Esophagus (tissue), 2 donors: ENCODE measurements around the gene COL1A2. TPM values are rescaled to one million over a fixed set of nuclear protein-coding genes. Genes with fewer than 3 reads are reported as not detected.

Experiments used
- H3K27ac ChIP-seq, 2 donors: one replicate each; pipeline ENCODE4 v1.5.1; 2013; ENCODE audit warnings: low read depth in 2 of 2, mild to moderate bottlenecking in 2 of 2, inconsistent platforms in 1 of 2, low read length in 1 of 2, moderate library complexity in 1 of 2
- H3K27me3 ChIP-seq, 2 donors: one replicate each; pipeline ENCODE4 v1.6.1; 2013; ENCODE audit warnings: low read length in 2 of 2, control low read depth in 1 of 2, mild to moderate bottlenecking in 1 of 2; ENCODE audit not compliant: insufficient read depth in 2 of 2, control insufficient read depth in 1 of 2
- H3K36me3 ChIP-seq, 2 donors: one replicate each; pipeline ENCODE4 v1.6.1; 2013; ENCODE audit warnings: low read length in 1 of 2; ENCODE audit not compliant: control insufficient read depth in 2 of 2, insufficient read depth in 2 of 2
- H3K4me1 ChIP-seq, 2 donors: one replicate each; pipeline ENCODE4 v1.6.1; 2013; ENCODE audit warnings: low read length in 1 of 2; ENCODE audit not compliant: control insufficient read depth in 2 of 2, insufficient read depth in 2 of 2
- H3K4me3 ChIP-seq, 2 donors: one replicate each; pipeline ENCODE4 v1.5.1; 2013; ENCODE audit warnings: low read length in 2 of 2, mild to moderate bottlenecking in 2 of 2, low read depth in 1 of 2, moderate library complexity in 1 of 2
- H3K9me3 ChIP-seq, 2 donors: one replicate each; pipeline ENCODE4 v1.6.1; 2013; ENCODE audit warnings: mild to moderate bottlenecking in 2 of 2, low read depth in 1 of 2, low read length in 1 of 2, moderate library complexity in 1 of 2; ENCODE audit not compliant: control insufficient read depth in 2 of 2, insufficient read depth in 1 of 2
- WGBS, 2 donors: extraction: QIAGEN DNeasy Blood & Tissue Kit; methylation state at CpG; one replicate each; pipeline ENCODE4 v1.1.7; 2013; 5-methylcytosine and 5-hydroxymethylcytosine counted together
- polyA plus RNA-seq, 2 donors: library from polyadenylated mRNA; stranded (reverse); fragments of 200-250 nt; gene quantifications; one replicate each; pipeline ENCODE4 v1.2.3, GENCODE V29; 2013
- donor health status: healthy with polysubstance abuse.
- donor health status: Bipolar disorder and iron deficiency.

Gene COL1A2
- polyA plus RNA-seq, 2 donors, result 13.4 to 26.4 TPM

DNA sequence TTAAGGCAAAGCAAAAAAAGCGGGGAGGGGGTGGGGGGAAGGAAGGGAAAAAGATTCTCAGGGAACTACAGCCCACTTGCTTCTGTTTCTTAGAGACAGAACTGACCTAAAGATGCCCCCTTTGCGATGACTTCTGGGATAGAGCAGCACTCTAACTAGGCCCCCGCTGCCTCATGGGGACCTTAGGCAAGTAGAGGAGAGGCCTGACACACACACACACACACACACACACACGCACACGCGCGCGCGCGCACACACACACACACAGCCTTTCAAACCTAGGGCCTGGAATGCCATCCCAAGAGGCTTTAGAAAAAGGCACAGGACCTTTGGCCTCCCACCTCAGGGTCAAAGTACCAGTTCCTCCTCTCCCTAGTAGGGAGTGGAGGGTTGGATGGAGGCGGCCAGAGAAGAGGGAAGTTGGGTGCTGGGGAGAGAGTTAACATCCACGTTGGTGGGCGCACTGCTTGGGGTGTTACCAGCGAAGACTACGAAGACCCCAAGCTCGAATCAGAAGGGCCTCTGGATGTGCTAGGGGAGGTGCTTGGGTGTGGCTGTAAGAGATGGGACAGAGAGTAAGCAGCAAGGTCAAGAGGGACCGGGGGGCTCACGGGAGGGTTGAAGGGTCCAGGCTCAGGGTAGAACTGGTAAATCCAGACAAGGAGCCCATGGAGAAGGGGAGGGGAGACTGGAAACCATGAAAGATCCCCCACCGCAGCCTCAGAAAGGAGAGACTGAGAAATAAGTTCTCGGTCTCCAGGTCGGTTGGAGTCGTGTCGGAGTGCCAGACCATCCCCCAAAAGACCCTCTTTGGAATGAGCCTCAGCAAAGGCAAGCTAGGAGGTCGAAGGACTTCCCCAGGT is 1.2 kb upstream of the COL1A2 start:
- Histone ChIP-seq H3K9me3 (no peaks in the 10 kb centered on the region), H3K27me3 (no peaks in the 10 kb centered on the region), H3K4me3 (no peak overlapping the region), H3K4me1 (no peaks in the 10 kb centered on the region), H3K36me3 (no peaks in the 10 kb centered on the region), H3K27ac (peak overlapping the region; percentile 80 to 88)
- 53 to 65% methylated on average over 17 to 24 of the region's 24 CpGs for WGBS, 2 donors

DNA sequence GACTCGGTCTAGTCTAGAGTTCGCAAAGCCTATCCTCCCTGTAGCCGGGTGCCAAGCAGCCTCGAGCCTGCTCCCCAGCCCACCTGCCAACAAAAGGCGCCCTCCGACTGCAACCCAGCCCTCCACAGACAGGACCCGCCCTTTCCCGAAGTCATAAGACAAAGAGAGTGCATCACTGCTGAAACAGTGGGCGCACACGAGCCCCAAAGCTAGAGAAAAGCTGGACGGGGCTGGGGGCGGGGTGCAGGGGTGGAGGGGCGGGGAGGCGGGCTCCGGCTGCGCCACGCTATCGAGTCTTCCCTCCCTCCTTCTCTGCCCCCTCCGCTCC is 622 bp upstream of the COL1A2 start:
- no peaks in the 10 kb centered on the region for H3K4me1 ChIP-seq
- H3K27ac ChIP-seq, result peak overlapping the region; percentile 80 to 88
- H3K4me3 ChIP-seq, result peak overlapping the region in 1 of 2 donors; percentile 46
- 11 to 19% methylated on average over 19 of the region's 19 CpGs for WGBS, 2 donors
- H3K27me3 ChIP-seq, result no peaks in the 10 kb centered on the region
- H3K9me3 ChIP-seq, result no peaks in the 10 kb centered on the region
- no peaks in the 10 kb centered on the region for H3K36me3 ChIP-seq

DNA sequence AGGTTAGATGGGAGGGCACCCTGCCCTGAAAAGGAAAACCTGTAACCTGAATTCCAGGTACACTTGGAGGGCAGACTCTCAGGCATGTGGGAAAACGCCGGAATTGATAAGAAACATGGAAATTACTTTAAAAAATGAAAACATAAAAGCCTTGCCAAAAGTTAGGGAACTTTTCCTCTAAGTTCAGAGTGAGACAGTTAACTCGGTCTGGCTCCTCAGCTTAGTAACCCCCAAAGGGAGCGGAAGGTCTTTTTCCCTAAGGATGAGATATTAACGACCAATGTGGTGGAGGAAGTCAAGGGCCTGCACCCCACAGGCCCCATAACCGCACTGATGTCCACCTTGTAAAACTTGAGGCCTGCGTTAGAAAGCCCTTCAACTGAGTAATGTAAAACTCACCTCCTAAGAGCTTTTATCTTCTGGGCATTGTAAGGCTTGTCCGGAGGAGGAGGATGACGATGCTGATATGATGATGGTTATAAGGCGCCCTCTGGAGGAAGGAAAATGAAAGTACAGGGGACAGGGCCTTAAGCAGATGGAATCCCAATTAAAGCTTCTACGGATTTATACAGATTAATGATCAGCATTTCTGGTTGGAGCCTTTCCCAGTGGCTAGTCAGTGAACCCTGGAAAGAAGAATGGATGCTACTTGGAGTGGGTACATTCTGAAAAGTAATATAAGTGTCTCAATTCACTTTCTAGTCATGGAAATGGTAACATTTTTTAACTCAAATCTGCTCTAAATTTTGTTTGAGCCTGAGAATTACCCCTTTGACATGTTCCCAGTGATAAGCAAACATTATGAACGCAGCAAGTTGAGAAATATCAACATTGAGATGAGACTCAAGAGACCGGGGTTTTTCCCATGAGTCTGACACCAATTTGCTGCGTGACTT is 694 bp downstream of the COL1A2 start:
- peak overlapping the region; percentile 46 for H3K4me3 ChIP-seq
- no peaks in the 10 kb centered on the region for H3K9me3 ChIP-seq
- WGBS, 2 donors, result 18 to 21% methylated on average over 14 of the region's 14 CpGs
- H3K27ac ChIP-seq, result peak overlapping the region; percentile 80 to 88
- H3K27me3 ChIP-seq, result no peaks in the 10 kb centered on the region
- no peaks in the 10 kb centered on the region for H3K36me3 ChIP-seq
- no peaks in the 10 kb centered on the region for H3K4me1 ChIP-seq

DNA sequence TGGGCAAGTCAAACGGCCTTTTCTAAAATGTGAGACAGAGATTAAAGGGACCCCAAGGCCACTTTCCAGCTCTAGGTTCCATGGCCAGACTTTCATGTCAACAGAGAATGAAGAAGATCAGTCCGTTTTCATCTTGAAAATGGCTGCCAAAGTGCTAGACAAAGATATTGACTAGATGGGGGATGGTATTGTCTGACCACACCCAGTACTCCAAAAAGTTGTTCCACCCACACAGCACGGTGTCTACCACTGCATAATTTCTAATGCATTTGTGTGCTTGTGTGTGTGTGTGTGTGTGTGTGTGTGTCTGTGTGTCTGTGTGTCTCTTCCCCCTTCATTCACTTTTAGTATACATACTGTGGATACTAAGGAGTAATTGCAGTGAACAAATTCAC is 1.3 kb downstream of the COL1A2 start:
- Histone ChIP-seq H3K27ac (peak overlapping the region; percentile 28 to 69), H3K36me3 (no peaks in the 10 kb centered on the region), H3K4me3 (peak overlapping the region in 1 of 2 donors; percentile 46), H3K9me3 (no peaks in the 10 kb centered on the region), H3K27me3 (no peaks in the 10 kb centered on the region), H3K4me1 (no peaks in the 10 kb centered on the region)
- 25 to 27% methylated on average over 3 of the region's 3 CpGs for WGBS, 2 donors

DNA sequence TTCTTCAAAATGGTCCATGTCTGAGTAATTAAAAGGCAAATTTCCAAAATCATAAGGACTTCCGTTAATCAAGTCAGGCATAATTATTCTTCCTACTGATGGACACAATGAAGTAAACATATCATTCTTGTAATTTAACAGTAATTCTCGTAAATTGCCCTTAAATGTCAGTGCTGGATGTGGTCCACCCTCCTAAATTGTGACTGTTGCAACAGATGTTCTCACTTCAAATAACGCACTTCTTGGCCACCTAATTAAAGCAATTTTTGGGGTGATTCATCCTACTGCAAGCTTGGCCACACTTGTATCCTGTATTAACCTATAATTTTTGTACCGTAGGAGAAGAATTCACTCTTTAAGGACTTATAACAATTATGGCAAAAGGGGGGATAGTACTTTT is 1.9 kb downstream of the COL1A2 start:
- no peaks in the 10 kb centered on the region for H3K4me1 ChIP-seq

DNA sequence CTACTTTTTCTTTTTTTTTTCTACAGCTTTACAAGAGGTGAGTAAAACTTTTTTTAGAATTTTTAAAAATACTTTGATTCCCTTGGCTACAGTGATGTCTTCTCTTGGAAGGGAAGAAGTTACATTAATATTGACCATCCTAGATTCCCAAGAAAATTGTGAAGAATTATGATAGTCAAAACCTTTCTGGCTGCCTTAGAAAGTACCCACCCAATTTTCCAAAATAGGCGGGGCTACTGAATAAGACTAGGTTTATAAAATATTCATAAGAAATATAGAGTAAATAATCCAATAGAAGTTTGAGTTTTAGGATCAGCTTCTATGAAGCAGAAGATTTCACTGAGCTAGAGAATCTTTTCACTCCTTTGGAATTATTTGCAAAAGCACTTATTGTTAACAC is 3.0 kb downstream of the COL1A2 start:
- Histone ChIP-seq H3K27me3 (no peaks in the 10 kb centered on the region), H3K9me3 (no peaks in the 10 kb centered on the region), H3K27ac (no peak overlapping the region), H3K4me3 (no peak overlapping the region), H3K4me1 (no peaks in the 10 kb centered on the region), H3K36me3 (no peaks in the 10 kb centered on the region)
- WGBS, 2 donors, result 45 to 53% methylated on average over 1 of the region's 1 CpG

More for the DNA sequence above, 1.9 kb downstream of the COL1A2 start:
- Histone ChIP-seq H3K27ac (peak overlapping the region in 1 of 2 donors; percentile 28), H3K27me3 (no peaks in the 10 kb centered on the region), H3K4me3 (peak overlapping the region in 1 of 2 donors; percentile 46), H3K9me3 (no peaks in the 10 kb centered on the region), H3K36me3 (no peaks in the 10 kb centered on the region)
- 57 to 67% methylated on average over 4 of the region's 4 CpGs for WGBS, 2 donors

DNA sequence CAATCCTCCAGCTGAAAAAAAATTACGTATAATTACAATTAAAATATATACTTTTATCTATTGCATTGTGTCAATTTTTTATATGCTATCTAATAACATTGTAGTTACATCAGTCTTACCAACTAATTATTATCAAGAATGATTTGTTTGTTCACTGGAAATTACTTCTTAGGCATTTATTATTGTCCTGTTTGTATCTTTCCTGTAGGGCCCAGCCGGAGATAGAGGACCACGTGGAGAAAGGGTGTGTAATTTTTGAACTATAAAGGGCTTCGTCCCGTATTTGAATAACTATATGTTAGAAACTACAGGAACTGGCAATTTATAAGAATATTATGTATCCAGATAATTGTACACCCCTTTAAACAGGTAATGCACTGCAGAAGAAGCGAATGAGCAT is 4.1 kb downstream of the COL1A2 start:
- Histone ChIP-seq H3K36me3 (no peaks in the 10 kb centered on the region), H3K9me3 (no peaks in the 10 kb centered on the region), H3K4me1 (no peaks in the 10 kb centered on the region), H3K4me3 (no peak overlapping the region), H3K27me3 (no peaks in the 10 kb centered on the region), H3K27ac (no peak overlapping the region)
- 69 to 71% methylated on average over 6 of the region's 6 CpGs for WGBS, 2 donors

DNA sequence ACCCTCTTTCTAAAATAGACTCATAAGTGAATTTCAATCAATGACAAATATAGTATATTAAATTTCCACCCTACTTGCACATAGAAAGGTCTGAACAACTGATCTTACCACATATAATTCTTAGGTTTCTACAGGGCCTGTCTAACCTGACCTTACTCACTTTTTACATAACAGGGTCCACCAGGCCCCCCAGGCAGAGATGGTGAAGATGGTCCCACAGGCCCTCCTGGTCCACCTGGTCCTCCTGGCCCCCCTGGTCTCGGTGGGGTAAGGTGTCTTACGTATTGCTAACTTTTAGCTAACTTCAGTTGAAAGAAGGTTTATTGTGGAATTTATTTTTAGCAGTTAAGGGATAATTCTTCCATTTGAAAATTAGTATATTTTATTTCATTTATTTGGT is 5.3 kb downstream of the COL1A2 start:
- no peaks in the 10 kb centered on the region for H3K27me3 ChIP-seq
- WGBS, 2 donors, result 77 to 82% methylated on average over 2 of the region's 2 CpGs
- H3K36me3 ChIP-seq, result no peaks in the 10 kb centered on the region
- H3K9me3 ChIP-seq, result no peaks in the 10 kb centered on the region
- H3K27ac ChIP-seq, result no peak overlapping the region
- H3K4me1 ChIP-seq, result no peaks in the 10 kb centered on the region
- no peak overlapping the region for H3K4me3 ChIP-seq

DNA sequence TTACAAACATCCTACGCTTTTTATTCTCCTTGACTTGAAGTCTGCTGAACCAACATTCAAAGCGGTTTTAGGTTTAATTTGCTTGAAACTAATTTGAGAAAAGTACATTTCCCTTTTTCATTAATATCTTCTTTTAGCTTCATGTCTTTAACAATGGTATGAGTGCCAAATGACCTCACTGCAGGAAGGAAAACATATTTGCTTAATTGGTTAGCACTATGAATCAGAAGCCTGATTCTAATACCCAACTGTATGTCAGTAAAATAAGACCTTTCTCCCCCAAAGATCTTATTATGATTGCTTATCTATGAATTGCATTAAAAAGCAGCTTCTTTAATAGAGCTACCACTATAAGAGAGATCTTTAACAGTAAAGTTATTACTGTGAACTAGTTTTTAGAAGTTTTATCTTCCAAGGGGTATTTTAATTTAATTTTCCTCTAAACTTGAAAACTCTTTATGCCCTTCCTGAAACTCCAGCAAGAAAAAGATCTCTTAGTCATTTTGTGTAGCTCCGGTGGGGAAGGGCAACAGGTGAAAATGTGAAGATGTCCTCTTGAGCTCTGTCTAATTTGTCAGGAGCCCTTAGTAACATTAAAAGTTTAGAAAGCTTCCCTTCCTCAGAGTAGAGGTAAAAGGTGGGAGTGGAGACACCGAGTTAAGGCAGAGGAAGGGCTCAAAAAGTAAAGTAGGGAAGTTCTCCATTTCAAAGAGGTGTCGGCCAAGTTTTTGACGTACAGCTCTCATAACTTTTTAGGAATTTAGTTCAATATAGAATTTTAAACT is 6.1 kb downstream of the COL1A2 start:
- no peaks in the 10 kb centered on the region for H3K9me3 ChIP-seq
- no peaks in the 10 kb centered on the region for H3K4me1 ChIP-seq

More for the DNA sequence above, 6.1 kb downstream of the COL1A2 start:
- no peaks in the 10 kb centered on the region for H3K27me3 ChIP-seq
- no peak overlapping the region for H3K27ac ChIP-seq
- WGBS, 2 donors, result 64 to 74% methylated on average over 6 of the region's 6 CpGs
- H3K4me3 ChIP-seq, result no peak overlapping the region
- no peaks in the 10 kb centered on the region for H3K36me3 ChIP-seq
